HK-2 (cell line): ENCODE measurements around the gene SYCP3.

ENCODE experiments used
- DNase-seq: peaks from one replicate; pipeline ENCODE4 v3.0.0-alpha.2; 2018; ENCODE audit not compliant: unreplicated experiment

SYCP3 gene

GRCh38 chr12:101680240-101680639 is 59.0 kb downstream of the SYCP3 start:
- DNase-seq = no peak
